Measurements from ENCODE around the gene DENND2A.
"Not testable (repeated sequence)": the region's sequence is repeated elsewhere in the genome, so short reads cannot be mapped to it uniquely, and the experiment has no call there.

The DENND2A gene

GRCh38 chr7:140517546-140518369 lies 122.9 kb downstream of the DENND2A start:
- FAIRE-seq, result no peak
- DNase-seq (ENCODE audit: low spot score), result peak; percentile 86

GRCh38 chr7:140512317-140513000 lies 128.2 kb downstream of the DENND2A start:
- DNase-seq (ENCODE audit: low spot score) (no peak), FAIRE-seq (no peak)

DNA sequence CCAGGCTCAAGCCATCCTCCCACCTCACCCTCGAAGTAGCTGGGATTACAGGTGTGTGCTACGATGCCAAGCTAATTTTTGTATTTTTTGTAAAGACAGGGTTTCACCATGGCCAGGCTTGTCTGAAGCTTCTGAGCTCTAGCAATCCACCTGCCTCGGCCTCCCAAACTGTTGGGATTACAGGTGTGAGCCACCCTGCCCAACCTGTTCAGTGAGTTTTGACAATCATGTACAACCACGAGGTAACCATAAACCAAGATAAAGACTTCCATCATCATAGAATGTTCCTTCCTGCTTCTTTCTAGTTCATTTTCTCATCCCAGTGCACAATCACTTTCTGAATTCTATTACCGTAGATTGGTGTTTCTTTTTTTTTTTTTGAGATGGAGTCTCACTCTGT lies 130.8 kb downstream of the DENND2A start:
- FAIRE-seq, result no peak
- no peak for DNase-seq (ENCODE audit: low spot score)

- DNase-seq (ENCODE audit: low spot score); FAIRE-seq: not testable (repeated sequence)
Measured at GRCh38 chr7:140507556-140507955, 133.1 kb downstream of the DENND2A start.

- peak; percentile 40 for DNase-seq (ENCODE audit: low spot score)
Measured at GRCh38 chr7:140506788-140507464, 133.7 kb downstream of the DENND2A start.

GRCh38 chr7:140501966-140502365 lies 138.6 kb downstream of the DENND2A start:
- no peak for FAIRE-seq
- no peak for DNase-seq (ENCODE audit: low spot score)

More at GRCh38 chr7:140506788-140507464, 133.7 kb downstream of the DENND2A start:
- FAIRE-seq, result no peak

DNA sequence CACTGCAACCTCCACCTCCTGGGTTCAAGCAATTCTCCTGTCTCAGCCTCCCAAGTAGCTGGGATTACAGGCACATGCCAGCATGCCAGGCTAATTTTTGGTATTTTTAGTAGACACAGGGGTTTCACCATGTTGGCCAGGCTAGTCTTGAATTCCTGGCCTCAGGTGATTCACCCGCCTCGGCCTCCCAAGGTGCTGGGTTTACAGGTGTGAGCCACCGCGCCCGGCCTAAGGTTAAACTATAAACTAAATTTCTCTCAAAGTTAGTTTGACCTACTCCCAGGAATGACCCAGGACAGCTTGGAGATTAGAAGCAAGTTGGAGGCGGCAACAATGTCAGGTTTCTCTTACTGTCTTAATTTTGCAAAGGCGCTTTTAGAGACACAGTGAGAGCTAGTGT lies 142.8 kb downstream of the DENND2A start:
- not testable (repeated sequence) for DNase-seq (ENCODE audit: low spot score); FAIRE-seq

DNA sequence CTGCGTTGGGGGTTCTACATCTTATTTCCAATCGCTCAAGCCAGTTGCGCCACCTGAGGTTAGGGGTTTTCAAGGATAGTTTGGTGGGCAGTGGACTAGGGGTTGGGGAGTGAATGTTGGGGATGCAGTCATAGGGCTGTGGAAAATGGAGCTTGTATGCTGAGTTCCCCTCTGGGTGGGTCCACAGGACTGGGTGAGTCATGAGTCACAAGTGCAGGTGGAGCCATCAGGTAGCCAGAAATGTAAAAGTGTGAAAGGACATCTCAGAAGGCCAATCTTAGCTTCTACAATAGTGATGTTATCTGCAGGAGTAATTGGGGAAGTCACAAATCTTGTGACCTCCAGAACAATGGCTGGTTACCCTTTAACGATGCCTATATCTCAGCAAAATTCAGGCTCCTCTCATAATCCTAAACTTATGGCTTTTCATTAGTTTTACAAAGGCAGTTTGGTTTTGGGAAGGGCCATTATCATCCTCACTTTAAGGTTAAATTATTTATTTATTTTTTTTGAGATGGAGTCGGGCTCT lies 143.3 kb downstream of the DENND2A start:
- FAIRE-seq, result no peak

DNA sequence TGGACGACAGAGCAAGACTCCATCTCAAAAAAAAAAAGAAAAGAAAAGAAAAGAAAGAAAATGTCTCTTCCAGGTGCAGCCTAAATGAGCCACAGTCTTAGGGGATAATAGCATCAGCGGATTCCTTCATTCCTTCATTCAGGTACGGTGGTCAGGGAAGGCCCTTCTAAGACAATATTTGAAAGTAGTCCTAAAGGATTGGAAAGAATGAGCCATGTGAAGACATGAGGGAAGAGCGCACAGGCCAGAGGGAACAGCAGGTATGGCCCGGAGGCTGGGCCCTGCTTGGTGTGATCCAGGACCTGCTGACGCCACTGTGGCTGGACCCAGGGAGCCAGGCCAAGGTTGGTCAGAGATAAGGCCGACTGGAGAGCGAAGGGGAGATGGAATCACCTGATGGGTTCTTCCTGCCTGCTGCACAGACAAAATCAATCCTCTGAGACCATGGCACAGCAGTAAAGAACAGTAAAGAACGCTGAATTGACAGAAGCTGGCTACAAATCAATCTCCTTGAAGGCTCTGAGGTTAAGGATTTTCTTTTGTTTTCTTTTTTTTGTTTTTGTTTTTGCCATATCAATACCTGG lies 145.0 kb downstream of the DENND2A start:
- no peak for FAIRE-seq
- no peak for DNase-seq (ENCODE audit: low spot score)

More for the DNA sequence above, 143.3 kb downstream of the DENND2A start:
- no peak for DNase-seq (ENCODE audit: low spot score)

- DNase-seq (ENCODE audit: low spot score), result no peak
- no peak for FAIRE-seq
Measured at GRCh38 chr7:140494867-140495266, 145.7 kb downstream of the DENND2A start.

DNA sequence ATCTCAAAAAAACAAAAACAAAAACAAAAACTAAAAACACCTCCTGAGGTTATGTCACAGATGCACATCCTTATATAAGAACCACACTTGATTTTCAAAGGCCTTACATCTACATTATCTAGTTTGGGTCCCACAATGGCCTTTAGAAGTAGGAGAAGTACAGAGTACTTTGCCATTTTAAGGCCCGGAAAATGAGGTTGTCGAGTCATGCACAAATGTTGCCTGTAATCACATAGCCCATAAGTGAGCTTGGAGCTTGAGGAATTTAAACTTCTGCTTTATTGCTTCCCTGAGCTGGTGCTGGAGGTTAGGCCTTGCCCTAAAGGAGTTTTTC lies 151.6 kb downstream of the DENND2A start:
- DNase-seq (ENCODE audit: low spot score) (no peak), FAIRE-seq (no peak)

GRCh38 chr7:140485500-140486265 lies 154.9 kb downstream of the DENND2A start:
- FAIRE-seq (no peak), DNase-seq (ENCODE audit: low spot score) (no peak)

- FAIRE-seq, result no peak
- DNase-seq (ENCODE audit: low spot score), result no peak
Measured at GRCh38 chr7:140484951-140485499, 155.6 kb downstream of the DENND2A start.

- DNase-seq (ENCODE audit: low spot score), result no peak
- no peak for FAIRE-seq
Measured at GRCh38 chr7:140484479-140484878, 156.1 kb downstream of the DENND2A start.

DNA sequence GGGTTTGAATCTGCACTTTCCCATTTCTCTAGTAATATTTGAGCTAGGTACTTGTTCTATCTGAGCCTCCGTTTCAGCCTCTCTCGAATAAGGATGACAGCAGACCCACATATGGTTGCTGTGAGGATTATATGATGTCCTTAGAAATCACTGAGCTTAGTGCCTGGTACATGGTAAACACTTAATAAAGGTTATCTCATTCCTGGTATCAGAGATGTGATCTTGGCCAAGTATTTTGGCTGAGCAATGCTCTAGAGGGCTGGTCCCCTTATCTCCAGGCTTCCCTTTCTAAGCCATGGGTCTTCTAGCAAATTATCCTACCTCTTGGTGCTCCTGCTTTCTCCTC lies 160.9 kb downstream of the DENND2A start:
- DNase-seq (ENCODE audit: low spot score) (peak; percentile 4), FAIRE-seq (no peak)

- FAIRE-seq, result no peak
- DNase-seq (ENCODE audit: low spot score), result peak; percentile 91
Measured at GRCh38 chr7:140479062-140479738, 161.4 kb downstream of the DENND2A start, which contains the start of gene MKRN1. Gene MKRN1, minus strand, starts transcription at chr7:140479505. Its CDS starts 161 bp downstream, at chr7:140479344.

- peak; percentile 39 for DNase-seq (ENCODE audit: low spot score)
- no peak for FAIRE-seq
Measured at GRCh38 chr7:140478246-140479061, 162.2 kb downstream of the DENND2A start.

DNA sequence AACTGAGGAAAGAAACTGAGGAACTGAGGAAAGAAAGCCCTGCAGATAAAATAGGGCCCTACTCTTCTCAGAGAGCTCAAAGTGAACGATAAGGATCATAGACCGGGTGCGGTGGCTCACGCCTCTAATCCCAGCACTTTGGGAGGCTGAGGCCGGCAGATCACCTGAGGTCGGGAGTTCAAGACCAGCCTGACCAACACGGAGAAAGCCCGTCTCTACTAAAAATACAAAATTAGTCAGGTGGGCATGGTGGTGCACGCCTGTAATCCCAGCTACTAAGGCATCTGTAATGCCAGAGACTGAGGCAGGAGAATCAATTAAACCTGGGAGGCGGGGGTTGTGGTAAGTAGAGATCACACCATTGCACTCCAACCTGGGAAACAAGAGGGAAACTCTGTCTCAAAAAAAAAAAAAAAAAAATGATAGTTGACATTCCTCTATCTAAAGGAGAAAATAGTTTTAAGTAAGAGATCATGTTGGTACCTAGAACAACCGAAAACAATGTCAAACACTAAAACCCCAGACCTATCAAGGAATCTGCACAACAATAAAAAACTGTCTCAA lies 163.8 kb downstream of the DENND2A start:
- DNase-seq (ENCODE audit: low spot score), result no peak
- no peak for FAIRE-seq
